Prostate gland (tissue), 2 donors: ENCODE results near the gene FUOM. TPM values are rescaled to one million over a fixed set of nuclear protein-coding genes. Genes with fewer than 3 reads are reported as not detected.

Source experiments
- DNase-seq: peaks from one replicate; pipeline ENCODE4 v3.0.0-alpha.2; 2019; ENCODE audit warnings: low spot score
- H3K27ac ChIP-seq, 2 donors: fragments of 200-600 bp; sonication (generic); 2 replicates each; pipeline ENCODE4 v1.5.1; 2017 to 2019
- H3K27me3 ChIP-seq: fragments of 200-600 bp; sonication (generic); replicated peaks from 2 replicates; pipeline ENCODE4 v1.5.1; 2019; ENCODE audit not compliant: insufficient read depth
- H3K36me3 ChIP-seq, 2 donors: fragments of 200-600 bp; sonication (generic); 1 replicate in 1 of 2; 2 replicates in 1 of 2; pipeline versions ENCODE4 v1.5.1 to v1.8.1; 2017 to 2019
- H3K4me1 ChIP-seq: fragments of 200-600 bp; sonication (generic); replicated peaks from 2 replicates; pipeline ENCODE4 v1.5.1; 2019
- H3K4me3 ChIP-seq, 2 donors: fragments of 200-600 bp; sonication (generic); 2 replicates each; pipeline ENCODE4 v1.5.1; 2017 to 2019
- H3K9me3 ChIP-seq: fragments of 200-600 bp; sonication (generic); 2 replicates; pipeline ENCODE4 v1.5.1; 2017
- CTCF ChIP-seq, 4 experiments: fragments of 200-600 bp in 2 of 4; fragments of 450-650 bp in 2 of 4; sonication (generic) in 2 of 4; IDR thresholded peaks; 1 replicate in 3 of 4; 2 replicates in 1 of 4; pipeline ENCODE4 v1.5.1; 2016 to 2019; ENCODE audit warnings: antibody characterized with exemption in 4 of 4, mild to moderate bottlenecking in 2 of 4, moderate library complexity in 2 of 4
- POLR2A ChIP-seq: fragments of 450-650 bp; IDR thresholded peaks from one replicate; pipeline ENCODE4 v1.6.1; 2016; ENCODE audit warnings: antibody characterized with exemption, mild to moderate bottlenecking
- POLR2AphosphoS5 ChIP-seq: sonication (generic); formaldehyde crosslinking; IDR thresholded peaks from one replicate; pipeline ENCODE4 v1.6.1; 2017; ENCODE audit warnings: antibody characterized with exemption
- WGBS: methylation state at CpG from one replicate; pipeline ENCODE4 v1.1.5; 2018; 5-methylcytosine and 5-hydroxymethylcytosine counted together
- intact Hi-C: fragments of 100-400 bp; cut with DNase I; formaldehyde crosslinking; loops from one replicate; pipeline ENCODE4 v1.14.2; 2022
- total RNA-seq, 2 donors: library from RNA; depleted of rRNA; stranded (reverse); fragments of >200 nt; gene quantifications; one replicate each; pipeline ENCODE4 v1.1.0, GENCODE V29; 2016

FUOM gene
- total RNA-seq, result 10 to 100 TPM in 1 of 2 donors, 1 to 10 TPM in 1; 8.7 to 11.4 TPM

- Histone ChIP-seq H3K36me3 (no peaks in the 10 kb centered on the region), H3K27me3 (no peaks in the 10 kb centered on the region), H3K27ac (no peak within 1 kb of the TSS), H3K9me3 (no peaks in the 10 kb centered on the region), H3K4me1 (peaks cover 6% of the 10 kb centered on the region), H3K4me3 (peak within 1 kb of the TSS; percentile 35 to 37)
- intact Hi-C loops, result no loop called here
- DNase-seq, result no peak
- 3% methylated on average over 29 of the region's 83 CpGs for WGBS
- TF ChIP-seq POLR2AphosphoS5 (no peak), POLR2A (peak; percentile 37), CTCF (IDR thresholded peaks at IDR 0.05) (no peak)
Observed at GRCh38 chr10:133357285-133358161, at the start of gene FUOM. FUOM (minus strand) TSS chr10:133358019; CDS start chr10:133358007, 12 bp downstream.

- peaks cover 0 to 7% of the 10 kb centered on the region in 2 donors for H3K36me3 ChIP-seq
- no peak for DNase-seq
- WGBS, result 93% methylated on average over 8 of the region's 8 CpGs
Observed at GRCh38 chr10:133405844-133406527, 48.2 kb upstream of the FUOM start.

GRCh38 chr10:133405272-133405671, 47.5 kb upstream of the FUOM start:
- DNase-seq, result no peak
- peaks cover 0 to 7% of the 10 kb centered on the region in 2 donors for H3K36me3 ChIP-seq
- TF ChIP-seq POLR2A (no peak), POLR2AphosphoS5 (no peak), CTCF (IDR thresholded peaks at IDR 0.05) (no peak)
- no peak overlapping the region for H3K27ac ChIP-seq
- H3K4me3 ChIP-seq, result no peak overlapping the region
- intact Hi-C loops, result no loop called here
- no peaks in the 10 kb centered on the region for H3K27me3 ChIP-seq
- no peaks in the 10 kb centered on the region for H3K9me3 ChIP-seq
- H3K4me1 ChIP-seq, result no peaks in the 10 kb centered on the region
- WGBS, result 67% methylated on average over 2 of the region's 2 CpGs

More at GRCh38 chr10:133405844-133406527, 48.2 kb upstream of the FUOM start:
- no peak overlapping the region for H3K4me3 ChIP-seq
- no peaks in the 10 kb centered on the region for H3K27me3 ChIP-seq
- intact Hi-C loops, result no loop called here
- TF ChIP-seq POLR2A (no peak), CTCF (IDR thresholded peaks at IDR 0.05) (no peak), POLR2AphosphoS5 (no peak)
- no peak overlapping the region for H3K27ac ChIP-seq
- no peaks in the 10 kb centered on the region for H3K9me3 ChIP-seq
- no peaks in the 10 kb centered on the region for H3K4me1 ChIP-seq

GRCh38 chr10:133403784-133404183, 46.0 kb upstream of the FUOM start:
- Histone ChIP-seq H3K36me3 (peaks cover 0 to 15% of the 10 kb centered on the region in 2 donors), H3K27ac (no peak overlapping the region), H3K4me3 (no peak overlapping the region), H3K27me3 (no peaks in the 10 kb centered on the region), H3K9me3 (no peaks in the 10 kb centered on the region), H3K4me1 (no peaks in the 10 kb centered on the region)
- 96% methylated on average over 5 of the region's 5 CpGs for WGBS
- DNase-seq, result no peak
- intact Hi-C loops, result no loop called here
- TF ChIP-seq POLR2A (no peak), POLR2AphosphoS5 (no peak), CTCF (IDR thresholded peaks at IDR 0.05) (no peak)
